GM23338 (cell line): Measurements from ENCODE around the gene TTC17. TPM values are rescaled to one million over a fixed set of nuclear protein-coding genes. Genes with fewer than 3 reads are reported as not detected.
A peak's percentile ranks its signal among the peaks of the same experiment; 100 is the strongest.

Experiments used
- ATAC-seq: fragments of 200-7000 bp; cut with Tn5 transposase; 3 replicates; pipeline ENCODE4 v1.9.1; 2020
- DNase-seq: peaks from one replicate; pipeline ENCODE4 v3.0.0-alpha.2; 2015; ENCODE audit warnings: low spot score
- H2AFZ ChIP-seq: fragments of 200-600 bp; sonication (generic); 2 replicates; pipeline ENCODE4 v1.8.0; 2016; ENCODE audit warnings: antibody characterized with exemption, mild to moderate bottlenecking, moderate library complexity
- H3F3A ChIP-seq: fragments of 200-600 bp; sonication (generic); replicated peaks from 2 replicates; pipeline ENCODE4 v1.8.0; 2017; ENCODE audit warnings: antibody characterized with exemption, mixed run types, low read depth
- H3K27ac ChIP-seq: fragments of 200-600 bp; sonication (generic); 2 replicates; pipeline ENCODE4 v1.6.1; 2016; ENCODE audit warnings: low read depth
- H3K27me3 ChIP-seq: fragments of 200-600 bp; sonication (generic); 2 replicates; pipeline ENCODE4 v1.8.0; 2016; ENCODE audit warnings: mild to moderate bottlenecking, mixed run types, moderate library complexity; ENCODE audit not compliant: insufficient read depth
- H3K36me3 ChIP-seq: fragments of 200-600 bp; sonication (generic); 2 replicates; pipeline ENCODE4 v1.8.0; 2016; ENCODE audit warnings: mild to moderate bottlenecking; ENCODE audit not compliant: insufficient read depth
- H3K4me1 ChIP-seq: fragments of 200-600 bp; sonication (generic); 2 replicates; pipeline ENCODE4 v1.8.0; 2016; ENCODE audit warnings: mild to moderate bottlenecking, moderate library complexity; ENCODE audit not compliant: insufficient read depth
- H3K4me2 ChIP-seq: fragments of 200-600 bp; sonication (generic); 2 replicates; pipeline ENCODE4 v1.7.1; 2017; ENCODE audit warnings: mixed run types
- H3K4me3 ChIP-seq: fragments of 200-600 bp; sonication (generic); 2 replicates; pipeline ENCODE4 v1.6.1; 2016; ENCODE audit warnings: mixed run types
- H3K79me2 ChIP-seq: fragments of 200-600 bp; sonication (generic); replicated peaks from 2 replicates; pipeline ENCODE4 v1.8.0; 2017; ENCODE audit warnings: mild to moderate bottlenecking; ENCODE audit not compliant: insufficient read depth
- H3K9me2 ChIP-seq: fragments of 200-600 bp; sonication (generic); 2 replicates; pipeline ENCODE4 v1.8.0; 2017; ENCODE audit not compliant: insufficient read depth
- H4K20me1 ChIP-seq: fragments of 200-600 bp; sonication (generic); replicated peaks from 2 replicates; pipeline ENCODE4 v1.8.0; 2017; ENCODE audit warnings: mild to moderate bottlenecking; ENCODE audit not compliant: insufficient read depth
- H3K27ac Mint-ChIP-seq: 2 replicates; pipeline ENCODE4 v1.8.0; 2020; ENCODE audit warnings: inconsistent platforms, mild to moderate bottlenecking, moderate library complexity, mixed read lengths
- H3K27me3 Mint-ChIP-seq: 3 replicates; pipeline ENCODE4 v1.8.0; 2022; ENCODE audit warnings: low read depth, mild to moderate bottlenecking, moderate library complexity, mixed read lengths, inconsistent platforms; ENCODE audit not compliant: insufficient read depth, poor library complexity
- H3K36me3 Mint-ChIP-seq: 3 replicates; pipeline ENCODE4 v1.8.0; 2021; ENCODE audit warnings: low read depth, mild to moderate bottlenecking, inconsistent platforms, moderate library complexity, mixed read lengths
- H3K4me1 Mint-ChIP-seq: 3 replicates; pipeline ENCODE4 v1.8.0; 2020; ENCODE audit warnings: mild to moderate bottlenecking, inconsistent platforms, mixed read lengths
- H3K4me3 Mint-ChIP-seq: 3 replicates; pipeline ENCODE4 v1.8.0; 2021; ENCODE audit warnings: moderate library complexity, mild to moderate bottlenecking, inconsistent platforms, mixed read lengths
- H3K9me3 Mint-ChIP-seq: 3 replicates; pipeline ENCODE4 v1.8.0; 2020; ENCODE audit warnings: moderate library complexity, mild to moderate bottlenecking, inconsistent platforms, mixed read lengths
- CREB1 ChIP-seq: fragments of 250-450 bp; sonication (Bioruptor Pico); IDR thresholded peaks from 2 replicates; pipeline ENCODE4 v1.5.0; 2020; ENCODE audit warnings: low read depth, mild to moderate bottlenecking, moderate library complexity
- JUNB ChIP-seq: IDR thresholded peaks from one replicate; pipeline ENCODE4 v1.6.1; 2016; ENCODE audit warnings: antibody characterized with exemption; ENCODE audit not compliant: unreplicated experiment
- STAT1 ChIP-seq: IDR thresholded peaks from one replicate; pipeline ENCODE4 v1.6.1; 2016; ENCODE audit warnings: antibody characterized with exemption; ENCODE audit not compliant: unreplicated experiment
- polyA plus RNA-seq: library from polyadenylated mRNA; unstranded; fragments of >200 nt; fragmentation: Nextera tagmentation; extraction: Ambion mirVana; gene quantifications from 2 replicates; pipeline ENCODE4 v1.2.1, GENCODE V29; 2016
- total RNA-seq: library from RNA; depleted of rRNA; stranded (reverse); fragments of >200 nt; shearing (Covaris generic); gene quantifications from 2 replicates; pipeline ENCODE4 v1.2.3, GENCODE V29; 2014
- TF ChIP-seq, protein P1 (sequence below): fragments of 250-450 bp; sonication (Bioruptor Pico); IDR thresholded peaks from 2 replicates; pipeline ENCODE4 v1.5.0; 2020; ENCODE audit warnings: mild to moderate bottlenecking, moderate library complexity
- TF ChIP-seq, protein P2 (sequence below): IDR thresholded peaks from one replicate; pipeline ENCODE4 v1.6.1; 2018; ENCODE audit warnings: antibody characterized with exemption; ENCODE audit not compliant: unreplicated experiment
- TF ChIP-seq, protein P3 (sequence below): IDR thresholded peaks from 2 replicates; pipeline ENCODE4 v1.6.1; 2016; ENCODE audit warnings: antibody characterized with exemption

TTC17 gene
- total and polyA plus RNA-seq, 2 experiments from 2014 or later: 59.3 to 87.9 TPM

DNA sequence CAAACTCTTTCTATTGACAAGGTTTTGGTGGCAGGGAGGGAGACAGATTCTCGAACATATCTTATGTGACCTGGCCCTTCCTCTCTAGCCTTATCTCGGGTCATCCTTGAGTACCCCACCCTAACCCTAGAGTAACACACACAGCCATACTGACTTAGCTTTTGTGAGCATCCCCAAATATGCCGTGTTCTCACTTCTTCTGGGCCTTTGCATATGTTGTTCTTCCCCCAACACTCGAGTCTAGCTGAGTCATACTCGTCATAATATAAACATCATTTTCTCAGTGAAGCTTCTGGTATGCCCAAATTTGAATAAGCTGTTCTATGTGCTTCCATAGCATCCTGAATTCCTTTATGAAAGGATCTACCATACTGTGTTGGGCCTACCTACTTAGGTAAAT, 8.0 kb downstream of the TTC17 start (continued):
- TF ChIP-seq, protein P1, sequence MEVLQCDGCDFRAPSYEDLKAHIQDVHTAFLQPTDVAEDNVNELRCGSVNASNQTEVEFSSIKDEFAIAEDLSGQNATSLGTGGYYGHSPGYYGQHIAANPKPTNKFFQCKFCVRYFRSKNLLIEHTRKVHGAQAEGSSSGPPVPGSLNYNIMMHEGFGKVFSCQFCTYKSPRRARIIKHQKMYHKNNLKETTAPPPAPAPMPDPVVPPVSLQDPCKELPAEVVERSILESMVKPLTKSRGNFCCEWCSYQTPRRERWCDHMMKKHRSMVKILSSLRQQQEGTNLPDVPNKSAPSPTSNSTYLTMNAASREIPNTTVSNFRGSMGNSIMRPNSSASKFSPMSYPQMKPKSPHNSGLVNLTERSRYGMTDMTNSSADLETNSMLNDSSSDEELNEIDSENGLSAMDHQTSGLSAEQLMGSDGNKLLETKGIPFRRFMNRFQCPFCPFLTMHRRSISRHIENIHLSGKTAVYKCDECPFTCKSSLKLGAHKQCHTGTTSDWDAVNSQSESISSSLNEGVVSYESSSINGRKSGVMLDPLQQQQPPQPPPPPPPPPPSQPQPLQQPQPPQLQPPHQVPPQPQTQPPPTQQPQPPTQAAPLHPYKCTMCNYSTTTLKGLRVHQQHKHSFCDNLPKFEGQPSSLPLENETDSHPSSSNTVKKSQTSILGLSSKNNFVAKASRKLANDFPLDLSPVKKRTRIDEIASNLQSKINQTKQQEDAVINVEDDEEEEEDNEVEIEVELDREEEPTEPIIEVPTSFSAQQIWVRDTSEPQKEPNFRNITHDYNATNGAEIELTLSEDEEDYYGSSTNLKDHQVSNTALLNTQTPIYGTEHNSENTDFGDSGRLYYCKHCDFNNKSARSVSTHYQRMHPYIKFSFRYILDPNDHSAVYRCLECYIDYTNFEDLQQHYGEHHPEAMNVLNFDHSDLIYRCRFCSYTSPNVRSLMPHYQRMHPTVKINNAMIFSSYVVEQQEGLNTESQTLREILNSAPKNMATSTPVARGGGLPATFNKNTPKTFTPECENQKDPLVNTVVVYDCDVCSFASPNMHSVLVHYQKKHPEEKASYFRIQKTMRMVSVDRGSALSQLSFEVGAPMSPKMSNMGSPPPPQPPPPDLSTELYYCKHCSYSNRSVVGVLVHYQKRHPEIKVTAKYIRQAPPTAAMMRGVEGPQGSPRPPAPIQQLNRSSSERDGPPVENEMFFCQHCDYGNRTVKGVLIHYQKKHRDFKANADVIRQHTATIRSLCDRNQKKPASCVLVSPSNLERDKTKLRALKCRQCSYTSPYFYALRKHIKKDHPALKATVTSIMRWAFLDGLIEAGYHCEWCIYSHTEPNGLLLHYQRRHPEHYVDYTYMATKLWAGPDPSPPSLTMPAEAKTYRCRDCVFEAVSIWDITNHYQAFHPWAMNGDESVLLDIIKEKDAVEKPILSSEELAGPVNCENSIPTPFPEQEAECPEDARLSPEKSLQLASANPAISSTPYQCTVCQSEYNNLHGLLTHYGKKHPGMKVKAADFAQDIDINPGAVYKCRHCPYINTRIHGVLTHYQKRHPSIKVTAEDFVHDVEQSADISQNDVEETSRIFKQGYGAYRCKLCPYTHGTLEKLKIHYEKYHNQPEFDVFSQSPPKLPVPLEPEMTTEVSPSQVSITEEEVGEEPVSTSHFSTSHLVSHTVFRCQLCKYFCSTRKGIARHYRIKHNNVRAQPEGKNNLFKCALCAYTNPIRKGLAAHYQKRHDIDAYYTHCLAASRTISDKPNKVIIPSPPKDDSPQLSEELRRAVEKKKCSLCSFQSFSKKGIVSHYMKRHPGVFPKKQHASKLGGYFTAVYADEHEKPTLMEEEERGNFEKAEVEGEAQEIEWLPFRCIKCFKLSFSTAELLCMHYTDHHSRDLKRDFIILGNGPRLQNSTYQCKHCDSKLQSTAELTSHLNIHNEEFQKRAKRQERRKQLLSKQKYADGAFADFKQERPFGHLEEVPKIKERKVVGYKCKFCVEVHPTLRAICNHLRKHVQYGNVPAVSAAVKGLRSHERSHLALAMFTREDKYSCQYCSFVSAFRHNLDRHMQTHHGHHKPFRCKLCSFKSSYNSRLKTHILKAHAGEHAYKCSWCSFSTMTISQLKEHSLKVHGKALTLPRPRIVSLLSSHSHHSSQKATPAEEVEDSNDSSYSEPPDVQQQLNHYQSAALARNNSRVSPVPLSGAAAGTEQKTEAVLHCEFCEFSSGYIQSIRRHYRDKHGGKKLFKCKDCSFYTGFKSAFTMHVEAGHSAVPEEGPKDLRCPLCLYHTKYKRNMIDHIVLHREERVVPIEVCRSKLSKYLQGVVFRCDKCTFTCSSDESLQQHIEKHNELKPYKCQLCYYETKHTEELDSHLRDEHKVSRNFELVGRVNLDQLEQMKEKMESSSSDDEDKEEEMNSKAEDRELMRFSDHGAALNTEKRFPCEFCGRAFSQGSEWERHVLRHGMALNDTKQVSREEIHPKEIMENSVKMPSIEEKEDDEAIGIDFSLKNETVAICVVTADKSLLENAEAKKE: no peak
- no peak for TF ChIP-seq JUNB

DNA sequence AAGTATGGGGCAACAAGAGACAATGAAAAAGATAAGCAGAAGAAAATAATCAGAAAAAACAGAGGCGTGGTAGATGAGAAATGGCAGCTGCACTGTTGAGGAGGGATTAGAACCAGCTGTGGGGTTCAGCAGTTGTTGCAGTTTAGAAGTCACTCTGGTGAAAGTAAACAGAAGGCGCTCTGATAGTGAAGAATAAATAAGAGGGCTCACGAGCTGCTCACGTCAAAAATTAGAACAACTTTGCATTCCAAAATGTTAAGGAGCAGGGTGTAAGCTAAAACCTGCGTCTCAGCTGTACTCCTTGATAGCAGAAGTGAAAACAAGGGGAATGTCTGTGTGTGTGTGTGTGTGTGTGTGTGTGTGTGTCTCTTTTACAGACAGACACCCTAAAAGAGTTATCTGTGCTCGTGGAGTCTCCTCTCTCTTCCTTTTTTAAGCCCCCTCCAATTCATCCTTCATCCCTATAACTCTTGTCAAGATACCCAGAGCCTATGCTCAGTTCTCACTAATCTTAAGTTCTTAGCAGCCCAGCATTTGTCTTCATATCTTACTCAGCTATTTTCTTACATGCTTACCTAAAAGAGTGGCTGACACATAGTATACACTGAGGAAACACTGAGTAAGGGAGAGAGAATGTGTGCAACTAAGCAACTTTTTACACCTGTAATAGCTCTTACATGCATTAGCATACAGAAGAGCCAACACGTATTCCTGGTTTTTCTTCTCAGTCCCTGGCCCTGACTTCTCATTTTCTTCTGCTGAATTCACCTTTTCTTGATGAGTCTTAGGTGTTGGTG, 8.9 kb downstream of the TTC17 start:
- no peak for ATAC-seq
- no peak for DNase-seq
- no peaks in the 10 kb centered on the region for H3F3A ChIP-seq
- peaks cover 36% of the 10 kb centered on the region for H4K20me1 ChIP-seq
- H3K4me2 ChIP-seq: no peak overlapping the region
- H3K27me3 ChIP-seq: no peaks in the 10 kb centered on the region
- H3K4me1 ChIP-seq: no peaks in the 10 kb centered on the region
- H3K27ac ChIP-seq: 0 out of 2 replicates have a peak overlapping the region, but pooled peaks have one; percentile 24
- no peak overlapping the region for H3K4me3 Mint-ChIP-seq
- no peak overlapping the region; the same call in 1 of the 2 replicates for H3K27ac Mint-ChIP-seq
- H3K27me3 Mint-ChIP-seq: no peaks in the 10 kb centered on the region
- H3K36me3 Mint-ChIP-seq: peaks cover 16% of the 10 kb centered on the region
- H3K9me3 Mint-ChIP-seq: no peaks in the 10 kb centered on the region
- H3K36me3 ChIP-seq: no peaks in the 10 kb centered on the region
- H3K9me2 ChIP-seq: no peaks in the 10 kb centered on the region
- 0 out of 3 replicates have a peak, but pooled peaks cover 3% of the 10 kb centered on the region for H3K4me1 Mint-ChIP-seq
- no peak overlapping the region for H2AFZ ChIP-seq
- peaks cover 99% of the 10 kb centered on the region for H3K79me2 ChIP-seq
- H3K4me3 ChIP-seq: no peak overlapping the region
- TF ChIP-seq, protein P2, sequence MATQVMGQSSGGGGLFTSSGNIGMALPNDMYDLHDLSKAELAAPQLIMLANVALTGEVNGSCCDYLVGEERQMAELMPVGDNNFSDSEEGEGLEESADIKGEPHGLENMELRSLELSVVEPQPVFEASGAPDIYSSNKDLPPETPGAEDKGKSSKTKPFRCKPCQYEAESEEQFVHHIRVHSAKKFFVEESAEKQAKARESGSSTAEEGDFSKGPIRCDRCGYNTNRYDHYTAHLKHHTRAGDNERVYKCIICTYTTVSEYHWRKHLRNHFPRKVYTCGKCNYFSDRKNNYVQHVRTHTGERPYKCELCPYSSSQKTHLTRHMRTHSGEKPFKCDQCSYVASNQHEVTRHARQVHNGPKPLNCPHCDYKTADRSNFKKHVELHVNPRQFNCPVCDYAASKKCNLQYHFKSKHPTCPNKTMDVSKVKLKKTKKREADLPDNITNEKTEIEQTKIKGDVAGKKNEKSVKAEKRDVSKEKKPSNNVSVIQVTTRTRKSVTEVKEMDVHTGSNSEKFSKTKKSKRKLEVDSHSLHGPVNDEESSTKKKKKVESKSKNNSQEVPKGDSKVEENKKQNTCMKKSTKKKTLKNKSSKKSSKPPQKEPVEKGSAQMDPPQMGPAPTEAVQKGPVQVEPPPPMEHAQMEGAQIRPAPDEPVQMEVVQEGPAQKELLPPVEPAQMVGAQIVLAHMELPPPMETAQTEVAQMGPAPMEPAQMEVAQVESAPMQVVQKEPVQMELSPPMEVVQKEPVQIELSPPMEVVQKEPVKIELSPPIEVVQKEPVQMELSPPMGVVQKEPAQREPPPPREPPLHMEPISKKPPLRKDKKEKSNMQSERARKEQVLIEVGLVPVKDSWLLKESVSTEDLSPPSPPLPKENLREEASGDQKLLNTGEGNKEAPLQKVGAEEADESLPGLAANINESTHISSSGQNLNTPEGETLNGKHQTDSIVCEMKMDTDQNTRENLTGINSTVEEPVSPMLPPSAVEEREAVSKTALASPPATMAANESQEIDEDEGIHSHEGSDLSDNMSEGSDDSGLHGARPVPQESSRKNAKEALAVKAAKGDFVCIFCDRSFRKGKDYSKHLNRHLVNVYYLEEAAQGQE: no peak
- TF ChIP-seq CREB1 (CRISPR knock-in tag) (no peak), STAT1 (no peak)
- TF ChIP-seq, protein P3, sequence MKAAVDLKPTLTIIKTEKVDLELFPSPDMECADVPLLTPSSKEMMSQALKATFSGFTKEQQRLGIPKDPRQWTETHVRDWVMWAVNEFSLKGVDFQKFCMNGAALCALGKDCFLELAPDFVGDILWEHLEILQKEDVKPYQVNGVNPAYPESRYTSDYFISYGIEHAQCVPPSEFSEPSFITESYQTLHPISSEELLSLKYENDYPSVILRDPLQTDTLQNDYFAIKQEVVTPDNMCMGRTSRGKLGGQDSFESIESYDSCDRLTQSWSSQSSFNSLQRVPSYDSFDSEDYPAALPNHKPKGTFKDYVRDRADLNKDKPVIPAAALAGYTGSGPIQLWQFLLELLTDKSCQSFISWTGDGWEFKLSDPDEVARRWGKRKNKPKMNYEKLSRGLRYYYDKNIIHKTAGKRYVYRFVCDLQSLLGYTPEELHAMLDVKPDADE: no peak
